Activated T-helper 17 cell treated with anti-CD3 and anti-CD28 coated beads, Interleukin-2, amount 50 U/mL, for 72 hours (primary cell): ENCODE measurements around the gene PICALM. TPM values are rescaled to one million over a fixed set of nuclear protein-coding genes. Genes with fewer than 3 reads are reported as not detected.

Experiments
- ATAC-seq: fragments of 150-1000 bp; cut with Tn5 transposase; replicated peaks from 2 replicates; pipeline ENCODE4 v1.10.0; 2021; ENCODE audit warnings: mild to moderate bottlenecking, moderate library complexity
- H3K27ac Mint-ChIP-seq: one replicate; pipeline ENCODE4 v1.8.0; 2022; ENCODE audit warnings: mixed read lengths
- H3K27me3 Mint-ChIP-seq: one replicate; pipeline ENCODE4 v1.8.0; 2022; ENCODE audit warnings: mixed read lengths
- H3K36me3 Mint-ChIP-seq: one replicate; pipeline ENCODE4 v1.8.0; 2022; ENCODE audit warnings: low read depth, mild to moderate bottlenecking, mixed read lengths
- H3K4me1 Mint-ChIP-seq: one replicate; pipeline ENCODE4 v1.8.0; 2022; ENCODE audit warnings: mixed read lengths
- H3K4me3 Mint-ChIP-seq: one replicate; pipeline ENCODE4 v1.8.0; 2022; ENCODE audit warnings: mild to moderate bottlenecking, mixed read lengths
- H3K9me3 Mint-ChIP-seq: one replicate; pipeline ENCODE4 v1.8.0; 2022; ENCODE audit warnings: mixed read lengths
- total RNA-seq, 2 donors: library from RNA; stranded (reverse); gene quantifications; one replicate each; pipeline ENCODE4 v1.2.3, GENCODE V29; 2022

PICALM gene
- total RNA-seq, 2 donors from 2014 or later: 87.9 to 134 TPM

DNA sequence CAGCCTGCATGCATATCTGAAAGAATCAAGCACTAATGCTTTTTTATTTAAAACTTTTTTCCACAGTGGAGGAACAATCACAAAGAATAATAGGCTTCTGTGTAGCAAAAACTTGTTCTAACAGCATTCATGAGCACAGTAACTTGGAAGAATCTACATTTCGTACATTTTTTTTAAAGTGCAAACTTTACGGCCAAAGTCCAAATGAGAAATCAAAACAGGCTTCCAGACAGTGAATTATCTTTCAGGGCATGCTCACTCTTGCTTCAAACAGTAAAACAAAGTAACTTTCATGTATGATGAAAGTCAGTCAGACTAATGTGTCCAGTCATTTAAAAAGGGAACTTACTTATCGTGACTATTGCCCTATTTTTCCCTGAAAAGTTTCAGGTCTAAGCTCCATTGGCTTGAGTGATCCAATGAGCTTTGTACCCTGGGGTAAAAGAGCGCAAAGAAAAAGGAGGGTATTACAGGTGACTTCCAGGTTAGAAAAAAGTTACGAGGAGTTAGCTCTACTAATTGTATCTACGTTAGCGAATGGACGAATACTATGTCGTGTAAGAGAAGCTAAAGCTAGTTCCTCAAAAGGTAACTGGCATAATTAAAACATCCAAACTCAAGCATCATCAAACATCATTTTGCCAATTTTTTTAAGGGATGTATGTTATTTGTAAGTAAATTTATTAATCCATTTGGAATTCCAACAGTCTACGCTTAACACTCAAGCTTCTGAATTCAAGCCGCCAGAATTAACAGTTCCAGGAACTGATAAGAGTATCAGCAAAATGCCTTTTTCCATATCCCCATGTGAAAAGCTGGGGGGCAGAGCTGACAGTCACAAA is 1.7 kb downstream of the PICALM start:
- no peaks in the 10 kb centered on the region for H3K27me3 Mint-ChIP-seq
- H3K9me3 Mint-ChIP-seq: no peaks in the 10 kb centered on the region
- peak overlapping the region; percentile 95 for H3K4me3 Mint-ChIP-seq
- peak overlapping the region; percentile 89 for H3K27ac Mint-ChIP-seq
- H3K36me3 Mint-ChIP-seq: peaks cover 49% of the 10 kb centered on the region
- peak; percentile 22 for ATAC-seq
- H3K4me1 Mint-ChIP-seq: peaks cover 13% of the 10 kb centered on the region

DNA sequence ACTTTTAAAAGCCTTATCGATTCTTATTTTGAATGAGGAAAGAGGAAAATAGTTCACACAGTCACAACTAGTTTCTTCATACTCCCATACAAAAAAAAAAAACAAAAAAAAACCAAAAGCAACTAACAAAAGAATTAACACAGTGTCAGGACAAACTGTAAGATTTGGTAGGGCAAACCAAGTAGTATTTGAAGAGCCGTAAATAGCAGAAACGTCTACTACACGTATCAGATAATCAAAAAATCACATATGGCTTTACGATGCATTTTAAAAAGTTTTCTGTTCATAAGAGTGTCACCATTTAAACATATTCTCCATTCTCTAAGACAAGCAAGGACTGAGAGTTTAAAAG is 2.3 kb downstream of the PICALM start:
- peaks cover 55% of the 10 kb centered on the region for H3K36me3 Mint-ChIP-seq
- no peaks in the 10 kb centered on the region for H3K27me3 Mint-ChIP-seq
- peaks cover 3% of the 10 kb centered on the region for H3K9me3 Mint-ChIP-seq
- H3K4me1 Mint-ChIP-seq: peaks cover 19% of the 10 kb centered on the region
- H3K27ac Mint-ChIP-seq: peak overlapping the region; percentile 89
- H3K4me3 Mint-ChIP-seq: peak overlapping the region; percentile 95
- ATAC-seq: no peak

DNA sequence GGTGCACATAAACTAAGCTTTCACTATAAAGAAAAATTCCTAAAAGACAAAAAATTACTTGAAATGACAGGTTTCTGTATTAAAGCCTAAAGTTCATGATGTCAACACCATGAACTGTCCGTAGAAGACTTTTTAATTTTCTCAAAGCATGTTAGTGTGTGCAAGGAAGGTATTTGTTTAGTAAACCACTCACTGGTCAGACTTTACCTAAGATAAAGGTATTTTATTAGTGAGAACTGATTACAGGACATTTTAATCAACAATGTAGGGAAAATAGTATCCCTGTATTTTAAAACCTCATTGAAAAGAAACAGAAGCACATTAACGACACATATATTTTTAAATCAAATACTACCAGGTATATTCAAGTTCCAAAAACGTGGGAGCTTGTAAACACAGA is 2.9 kb downstream of the PICALM start:
- ATAC-seq: no peak
- Mint-ChIP-seq H3K27me3 (no peaks in the 10 kb centered on the region), H3K4me1 (peaks cover 23% of the 10 kb centered on the region), H3K27ac (peak overlapping the region; percentile 89), H3K4me3 (peak overlapping the region; percentile 95), H3K9me3 (peaks cover 3% of the 10 kb centered on the region), H3K36me3 (peaks cover 61% of the 10 kb centered on the region)

DNA sequence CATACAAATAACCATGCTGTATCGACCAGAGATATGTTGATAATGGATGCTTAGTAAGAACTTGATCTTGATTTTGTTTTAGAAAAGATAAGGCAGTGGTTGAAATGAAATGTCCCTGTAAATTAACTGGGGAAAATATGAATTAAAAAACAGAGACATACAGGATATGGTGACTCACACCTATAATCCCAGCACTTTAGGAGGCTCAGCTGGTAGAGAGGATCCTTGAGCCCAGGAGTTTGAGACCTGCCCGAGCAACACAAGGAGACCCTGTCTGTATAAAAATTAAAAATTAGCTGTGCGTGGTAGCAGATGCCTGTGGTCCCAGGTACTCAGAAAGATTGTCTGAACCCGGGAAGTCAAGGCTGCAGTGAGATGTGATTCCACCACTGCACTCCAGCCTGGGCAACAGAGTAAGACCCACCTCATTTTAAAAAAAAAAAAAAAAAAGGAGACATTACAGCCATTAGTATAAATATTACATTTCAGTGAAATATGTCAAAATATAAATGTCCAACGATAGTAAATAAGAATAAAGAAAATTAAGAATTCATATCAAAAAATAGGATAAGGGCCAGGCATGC is 4.6 kb downstream of the PICALM start:
- no peak for ATAC-seq
- peak overlapping the region; percentile 95 for H3K4me3 Mint-ChIP-seq
- H3K27ac Mint-ChIP-seq: peak overlapping the region; percentile 89
- H3K4me1 Mint-ChIP-seq: peaks cover 34% of the 10 kb centered on the region
- H3K9me3 Mint-ChIP-seq: peaks cover 3% of the 10 kb centered on the region
- no peaks in the 10 kb centered on the region for H3K27me3 Mint-ChIP-seq
- H3K36me3 Mint-ChIP-seq: peaks cover 77% of the 10 kb centered on the region

DNA sequence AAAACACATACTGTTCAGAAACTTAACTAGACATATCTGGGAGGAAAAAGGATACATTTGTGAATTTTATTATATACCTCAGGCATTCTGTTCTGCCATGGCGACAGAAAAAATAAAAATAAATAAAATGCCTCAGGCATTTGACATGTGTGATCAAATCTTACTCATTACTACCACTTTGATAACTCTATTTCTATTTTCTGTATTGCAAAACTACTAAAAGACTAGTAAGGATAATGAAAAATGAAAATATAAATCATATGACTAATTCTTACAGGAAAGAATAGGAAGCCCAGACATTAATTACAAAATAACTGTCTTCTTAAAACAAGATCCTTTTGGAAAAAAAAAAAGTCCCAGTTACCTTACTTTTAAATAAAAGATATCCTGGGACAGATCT is 5.3 kb downstream of the PICALM start:
- peaks cover 84% of the 10 kb centered on the region for H3K36me3 Mint-ChIP-seq
- ATAC-seq: no peak
- H3K27ac Mint-ChIP-seq: peak overlapping the region; percentile 89
- no peaks in the 10 kb centered on the region for H3K27me3 Mint-ChIP-seq
- H3K4me3 Mint-ChIP-seq: peak overlapping the region; percentile 95
- peaks cover 3% of the 10 kb centered on the region for H3K9me3 Mint-ChIP-seq
- H3K4me1 Mint-ChIP-seq: peaks cover 42% of the 10 kb centered on the region

DNA sequence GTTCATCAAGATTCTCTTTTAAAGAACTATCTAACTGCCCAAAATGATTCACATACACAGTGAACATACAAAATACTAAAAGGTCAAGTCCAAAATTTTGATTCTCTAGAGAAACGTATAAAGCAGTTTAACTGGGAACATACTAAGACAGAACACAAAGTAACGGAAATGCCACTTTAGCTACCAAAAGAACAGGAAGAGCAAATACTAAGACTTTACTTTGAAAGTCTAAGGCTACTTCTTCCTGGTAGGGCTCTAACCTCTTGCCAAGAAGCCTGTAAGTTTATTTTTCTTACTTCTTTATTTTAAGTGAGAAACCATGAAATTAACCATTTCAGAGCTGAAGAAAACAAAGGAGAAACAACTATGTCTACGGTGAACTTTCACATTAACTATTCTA is 6.2 kb downstream of the PICALM start:
- Mint-ChIP-seq H3K27me3 (no peaks in the 10 kb centered on the region), H3K4me3 (peak overlapping the region; percentile 95), H3K27ac (peak overlapping the region; percentile 89), H3K4me1 (peaks cover 48% of the 10 kb centered on the region), H3K36me3 (peaks cover 80% of the 10 kb centered on the region), H3K9me3 (peaks cover 3% of the 10 kb centered on the region)
- no peak for ATAC-seq

DNA sequence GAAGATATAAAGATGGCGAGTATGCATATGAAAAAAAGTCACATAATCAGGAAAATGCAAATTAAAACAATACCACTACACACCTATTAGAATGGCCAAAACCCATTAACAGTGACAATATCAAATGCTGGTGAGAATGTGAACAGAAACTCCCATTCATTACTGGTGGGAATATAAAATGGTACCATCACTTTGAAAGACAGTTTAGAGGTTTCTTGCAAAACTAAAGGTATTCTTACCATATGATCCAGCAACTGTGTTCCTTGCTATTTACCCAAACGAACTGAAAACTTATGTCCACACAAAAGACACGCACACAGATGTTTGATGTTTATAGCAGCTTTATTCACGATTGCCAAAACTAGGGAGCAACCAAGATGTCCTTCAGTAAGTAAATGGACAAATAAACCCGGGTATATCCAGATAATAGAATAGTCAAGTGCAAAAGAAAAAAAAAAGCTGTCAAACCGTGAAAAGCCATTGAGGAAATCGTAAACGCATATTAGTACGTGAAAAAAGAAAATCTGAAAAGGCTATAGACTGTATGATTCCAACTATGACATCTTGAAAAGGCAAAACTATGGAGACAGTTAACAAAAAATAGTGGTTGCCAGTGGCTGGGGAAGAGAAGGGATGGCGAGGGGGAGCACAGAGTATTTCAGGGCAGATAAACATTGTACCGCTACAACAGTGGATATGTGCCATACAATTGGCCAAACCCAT is 7.2 kb downstream of the PICALM start:
- peaks cover 3% of the 10 kb centered on the region for H3K9me3 Mint-ChIP-seq
- peak overlapping the region; percentile 95 for H3K4me3 Mint-ChIP-seq
- H3K36me3 Mint-ChIP-seq: peaks cover 80% of the 10 kb centered on the region
- ATAC-seq: no peak
- H3K4me1 Mint-ChIP-seq: peaks cover 52% of the 10 kb centered on the region
- H3K27me3 Mint-ChIP-seq: no peaks in the 10 kb centered on the region
- peak overlapping the region; percentile 74 for H3K27ac Mint-ChIP-seq

DNA sequence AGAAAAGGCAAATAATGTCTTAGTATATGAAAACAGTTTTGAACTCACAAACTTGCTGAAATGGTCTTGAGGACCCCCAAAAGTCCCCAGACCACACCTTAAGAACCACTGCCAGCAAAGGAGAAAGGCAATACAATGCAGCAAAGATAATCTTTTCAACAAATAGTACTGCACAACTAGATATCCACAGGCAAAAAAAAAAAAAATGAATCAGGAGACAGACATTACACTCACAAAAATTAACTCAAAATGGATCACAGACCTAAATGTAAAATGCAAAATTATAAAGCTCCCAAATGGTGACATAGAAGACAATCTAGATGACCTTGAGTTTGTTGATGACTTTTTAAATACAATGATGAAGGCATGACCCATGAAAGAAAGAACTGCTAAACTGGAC is 8.3 kb downstream of the PICALM start:
- Mint-ChIP-seq H3K9me3 (peaks cover 3% of the 10 kb centered on the region), H3K27me3 (no peaks in the 10 kb centered on the region), H3K4me1 (peaks cover 58% of the 10 kb centered on the region), H3K4me3 (peak overlapping the region; percentile 95), H3K27ac (peak overlapping the region; percentile 49), H3K36me3 (peaks cover 77% of the 10 kb centered on the region)
- ATAC-seq: no peak

DNA sequence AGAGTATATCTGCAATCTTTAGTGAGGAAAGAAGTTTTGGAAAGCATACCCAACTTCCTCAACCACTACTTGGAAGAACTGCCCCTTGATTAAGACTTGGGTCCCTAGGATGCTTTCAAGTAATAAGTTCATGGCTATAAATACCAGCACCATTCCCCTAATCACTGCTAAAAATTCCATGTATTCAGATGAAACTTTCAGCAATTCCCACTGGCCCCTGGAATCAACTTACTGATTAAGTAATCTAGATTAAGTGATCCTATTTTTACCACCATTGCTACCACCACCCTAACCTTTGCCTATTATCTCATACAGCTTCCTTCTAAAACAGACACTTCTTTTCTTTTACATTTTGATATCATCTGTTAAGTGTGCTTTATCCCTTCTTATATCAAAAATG is 10.5 kb downstream of the PICALM start:
- Mint-ChIP-seq H3K27ac (peak overlapping the region; percentile 13), H3K9me3 (peaks cover 3% of the 10 kb centered on the region), H3K36me3 (peaks cover 58% of the 10 kb centered on the region), H3K4me1 (peaks cover 59% of the 10 kb centered on the region), H3K27me3 (no peaks in the 10 kb centered on the region), H3K4me3 (peak overlapping the region; percentile 95)
- no peak for ATAC-seq

DNA sequence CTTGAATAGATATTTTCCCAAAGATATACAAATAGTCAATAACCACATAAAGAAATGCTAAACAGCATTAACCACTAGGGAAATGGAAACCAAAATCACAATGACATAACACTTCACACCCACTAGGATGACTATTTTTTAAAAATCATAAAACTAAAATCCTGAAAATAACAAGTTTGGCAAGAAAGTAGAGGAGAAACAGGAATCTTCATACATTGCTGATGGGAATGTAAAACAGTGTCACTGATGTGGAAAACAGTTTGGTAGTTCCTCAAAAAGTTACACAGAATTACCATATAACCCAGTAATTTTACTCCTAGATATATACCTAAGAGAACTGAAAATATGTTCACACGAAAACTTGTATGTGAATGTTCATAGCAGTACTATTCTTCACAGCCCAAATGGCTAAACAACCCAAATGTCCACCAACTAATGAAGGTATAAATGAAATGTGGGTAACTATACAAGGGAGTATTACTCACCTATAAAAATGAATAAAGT is 12.5 kb downstream of the PICALM start:
- Mint-ChIP-seq H3K4me3 (peak overlapping the region; percentile 43), H3K27ac (peak overlapping the region; percentile 73), H3K9me3 (no peaks in the 10 kb centered on the region), H3K27me3 (no peaks in the 10 kb centered on the region), H3K36me3 (peaks cover 57% of the 10 kb centered on the region), H3K4me1 (peaks cover 60% of the 10 kb centered on the region)
- peak; percentile 55 for ATAC-seq

DNA sequence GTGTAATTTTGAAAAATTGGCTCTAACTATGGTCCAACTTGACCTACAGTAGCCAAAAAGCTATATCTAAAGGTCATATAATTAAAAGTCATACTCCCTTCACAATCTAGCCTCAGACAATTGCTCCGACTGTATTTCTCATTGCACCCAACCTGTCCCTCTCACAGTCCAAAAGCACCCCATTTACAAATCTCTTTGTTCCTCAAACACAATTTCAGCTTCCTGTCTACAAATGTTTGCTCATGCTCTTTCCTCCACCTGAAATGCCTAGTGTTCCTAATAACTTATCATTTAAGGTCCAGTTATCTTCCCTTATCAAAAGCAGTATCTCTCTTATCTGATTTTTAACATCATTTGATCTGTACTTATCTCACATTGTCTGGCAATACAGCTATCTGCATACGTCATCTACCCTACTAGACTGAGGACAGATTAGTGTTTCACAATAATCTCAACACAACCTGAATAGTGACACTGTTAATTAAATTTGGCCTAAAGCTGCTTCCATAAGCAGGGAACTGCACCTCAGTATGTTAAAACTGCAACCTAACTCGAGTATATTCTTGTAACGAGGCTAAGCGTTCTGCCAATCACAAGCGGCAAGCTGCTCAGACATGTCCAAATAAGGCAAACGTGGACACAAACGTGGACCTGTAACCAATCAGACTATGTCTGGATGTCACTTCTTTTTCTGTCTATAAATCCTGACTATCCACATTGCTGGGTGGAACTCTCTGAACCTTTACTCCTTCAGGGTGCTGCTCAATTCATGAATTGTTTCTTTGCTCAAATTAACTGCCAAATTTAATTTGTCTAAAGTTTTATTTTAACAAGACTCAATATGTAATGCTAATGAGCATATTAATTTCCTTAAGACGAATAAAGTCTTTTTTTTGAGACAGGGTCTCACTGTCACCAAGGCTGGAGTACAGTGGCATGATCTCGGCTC is 15.9 kb downstream of the PICALM start:
- Mint-ChIP-seq H3K9me3 (no peaks in the 10 kb centered on the region), H3K27ac (peak overlapping the region; percentile 63), H3K4me3 (peak overlapping the region; percentile 35), H3K27me3 (no peaks in the 10 kb centered on the region), H3K4me1 (peaks cover 52% of the 10 kb centered on the region), H3K36me3 (peaks cover 41% of the 10 kb centered on the region)
- ATAC-seq: no peak

DNA sequence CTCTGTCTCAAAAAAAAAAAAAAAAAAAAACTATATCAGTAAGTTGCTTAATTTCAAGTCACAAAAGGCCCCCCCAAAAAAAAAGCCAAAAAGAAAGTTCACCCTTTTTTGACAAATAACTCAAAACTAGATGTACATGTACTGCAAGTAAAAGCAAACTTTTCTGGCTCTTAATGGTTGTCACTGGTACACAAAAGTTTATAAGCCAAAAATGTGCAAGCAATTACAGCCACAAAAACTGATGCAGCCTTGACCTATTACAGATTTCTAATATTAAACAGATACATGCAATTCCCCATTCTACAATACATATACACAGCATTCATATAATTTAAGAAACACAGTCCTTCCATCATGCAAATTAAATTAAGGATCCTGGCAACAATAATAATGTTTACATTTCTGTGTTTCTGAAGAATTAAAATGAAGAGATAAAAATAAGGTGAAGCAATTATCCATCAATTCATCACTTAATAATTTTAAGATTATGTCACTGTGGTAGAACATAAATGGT is 18.6 kb downstream of the PICALM start:
- Mint-ChIP-seq H3K4me3 (no peak overlapping the region), H3K36me3 (peaks cover 37% of the 10 kb centered on the region), H3K27ac (no peak overlapping the region)

DNA sequence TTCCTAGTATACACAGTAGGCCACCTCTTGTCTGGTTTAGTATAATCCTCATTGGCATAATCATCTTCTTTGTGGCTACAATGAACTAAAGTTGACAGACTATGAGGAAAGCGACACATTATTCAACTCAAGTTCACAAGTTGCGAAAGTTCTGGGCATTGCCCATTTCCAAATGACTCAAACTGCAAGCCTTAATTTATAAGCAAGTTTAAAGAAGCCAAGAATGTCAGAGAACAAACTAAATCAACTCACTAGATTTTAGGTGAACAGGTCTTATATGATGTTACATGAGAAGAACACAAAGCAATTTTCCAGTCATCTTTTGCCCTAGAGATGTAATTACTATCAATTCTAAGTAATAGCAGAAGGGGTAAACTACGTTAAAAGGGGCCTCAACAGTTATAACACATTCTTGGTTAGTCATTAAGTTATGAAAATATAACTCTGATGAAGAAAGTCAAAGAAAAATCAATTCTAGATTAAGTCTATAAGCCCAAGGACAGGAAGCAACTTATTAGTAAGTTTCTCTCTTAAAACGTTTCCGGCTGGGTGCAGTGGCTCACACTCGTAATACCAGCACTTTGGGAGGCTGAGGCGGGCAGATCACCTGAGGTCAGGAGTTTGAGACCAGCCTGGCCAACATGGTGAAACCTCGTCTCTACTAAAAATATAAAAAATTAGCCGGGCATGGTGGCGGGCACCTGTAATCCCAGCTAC is 21.5 kb downstream of the PICALM start:
- peaks cover 37% of the 10 kb centered on the region for H3K36me3 Mint-ChIP-seq
- peak; percentile 79 for ATAC-seq
- H3K4me1 Mint-ChIP-seq: peaks cover 62% of the 10 kb centered on the region
- H3K27ac Mint-ChIP-seq: peak overlapping the region; percentile 94
- H3K27me3 Mint-ChIP-seq: no peaks in the 10 kb centered on the region
- H3K4me3 Mint-ChIP-seq: peak overlapping the region; percentile 78
- peaks cover 4% of the 10 kb centered on the region for H3K9me3 Mint-ChIP-seq

More for the DNA sequence above, 18.6 kb downstream of the PICALM start:
- Mint-ChIP-seq H3K4me1 (peaks cover 62% of the 10 kb centered on the region), H3K9me3 (peaks cover 4% of the 10 kb centered on the region), H3K27me3 (no peaks in the 10 kb centered on the region)
- no peak for ATAC-seq
